Measurements from ENCODE around the gene MGAT5. TPM values are rescaled to one million over a fixed set of nuclear protein-coding genes. Genes with fewer than 3 reads are reported as not detected.
"Not testable (repeated sequence)": the region's sequence is repeated elsewhere in the genome, so short reads cannot be mapped to it uniquely, and the experiment has no call there.

Gene MGAT5
- polyA plus RNA-seq, 1 donor = 46.5 TPM

- DNase-seq = no peak
These were observed 214.9 kb downstream of the MGAT5 start for GRCh38 chr2:134468776-134469175.

- DNase-seq = no peak
These were observed 215.7 kb downstream of the MGAT5 start for GRCh38 chr2:134469516-134470115.

GRCh38 chr2:134470561-134471168, 216.8 kb downstream of the MGAT5 start:
- no peak for DNase-seq

GRCh38 chr2:134476982-134477381, 223.1 kb downstream of the MGAT5 start:
- DNase-seq = not testable (repeated sequence)

- DNase-seq = no peak
These were observed 225.9 kb downstream of the MGAT5 start for GRCh38 chr2:134479696-134480330.

GRCh38 chr2:134482131-134482723, 228.4 kb downstream of the MGAT5 start:
- no peak for DNase-seq

DNA sequence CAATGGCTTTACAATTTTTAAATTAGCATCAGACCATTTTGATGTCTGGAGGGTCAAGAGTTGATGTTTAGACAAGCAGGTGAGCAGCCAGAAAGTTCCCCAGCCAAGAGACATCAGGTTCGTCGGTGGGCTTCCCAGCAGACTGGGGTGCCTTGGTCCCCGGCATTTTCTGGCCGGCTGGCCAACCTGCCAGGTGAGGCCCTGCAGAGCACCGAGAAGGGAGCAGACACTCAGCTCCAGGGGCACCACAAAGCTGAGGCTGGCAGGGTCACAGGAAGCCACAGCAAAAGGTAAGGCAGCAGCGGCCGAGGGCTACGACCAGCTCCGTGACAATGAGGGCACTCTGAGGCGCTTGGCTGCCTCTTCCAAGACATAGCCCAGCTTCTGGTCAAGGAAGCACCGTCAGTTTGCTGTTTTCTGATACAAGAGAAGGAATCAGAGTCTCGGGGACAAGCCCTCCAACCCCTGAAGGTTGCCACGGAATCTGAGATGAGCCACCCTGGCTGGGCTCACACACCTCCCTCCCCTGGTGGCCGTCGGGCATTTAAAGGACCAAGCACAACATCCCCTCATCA, 229.0 kb downstream of the MGAT5 start:
- no peak for DNase-seq

GRCh38 chr2:134489732-134490384, 236.0 kb downstream of the MGAT5 start:
- no peak for DNase-seq

DNA sequence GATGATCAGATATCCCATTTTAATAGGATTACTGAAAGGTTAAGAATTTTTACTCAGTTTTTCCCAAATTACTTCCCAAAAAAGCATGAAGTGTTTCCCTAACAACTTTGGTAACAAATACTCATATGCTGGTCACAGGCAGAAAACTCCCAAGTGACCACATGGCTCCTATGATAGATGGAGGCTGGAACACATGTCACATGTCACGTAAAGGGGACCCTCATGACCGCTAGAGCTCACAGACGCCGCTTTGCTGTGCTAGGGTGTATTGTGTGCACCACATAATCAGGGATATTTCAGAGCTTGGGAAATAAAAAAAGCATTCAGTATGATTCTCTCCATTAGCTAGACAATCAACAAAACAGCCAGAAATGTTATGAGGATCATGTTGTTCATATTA, 236.7 kb downstream of the MGAT5 start:
- DNase-seq = no peak

DNA sequence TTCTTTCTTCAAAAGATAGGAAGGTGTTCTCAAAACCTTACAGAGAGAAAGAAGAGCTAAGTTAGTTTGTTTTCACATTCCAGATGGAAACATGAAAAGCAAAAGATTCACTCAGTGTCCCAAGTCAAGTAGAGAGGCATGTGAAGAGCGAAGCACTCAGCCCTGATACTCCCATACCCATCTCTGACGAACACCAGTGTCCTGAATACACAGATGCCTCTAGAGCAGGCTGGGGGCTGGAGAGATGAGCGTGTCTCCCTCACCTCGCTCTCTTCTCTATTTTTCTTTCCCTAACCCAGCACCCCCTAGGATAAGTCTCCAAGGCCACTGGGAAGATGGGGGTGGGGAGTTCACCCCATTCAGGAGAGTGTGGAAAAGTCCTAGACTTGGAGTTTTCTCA, 237.2 kb downstream of the MGAT5 start:
- DNase-seq = no peak

- no peak for DNase-seq
These were observed 238.0 kb downstream of the MGAT5 start for GRCh38 chr2:134491771-134492441.

- DNase-seq = no peak
These were observed 239.9 kb downstream of the MGAT5 start for GRCh38 chr2:134493797-134494196.

DNA sequence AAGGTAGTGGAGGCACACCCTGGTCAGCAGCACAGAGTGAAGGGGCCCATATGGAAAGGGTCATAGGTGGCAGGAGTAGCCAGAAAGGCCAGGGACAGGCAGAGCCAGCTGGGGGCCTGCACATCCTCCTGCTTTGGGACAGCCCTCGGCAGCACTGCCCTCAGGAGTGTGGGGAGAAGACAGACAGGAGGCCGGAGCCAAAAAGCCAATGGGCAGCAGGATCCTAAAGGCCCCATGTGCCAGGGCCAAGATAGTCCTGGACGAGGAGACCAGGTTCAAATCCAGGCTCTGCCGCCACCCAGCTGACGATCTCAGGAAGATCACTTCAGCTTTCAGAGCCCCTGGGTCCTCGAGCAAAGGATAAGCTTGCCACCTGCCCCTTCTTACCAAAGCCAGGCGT, 244.8 kb downstream of the MGAT5 start:
- no peak for DNase-seq

GRCh38 chr2:134499307-134499926, 245.5 kb downstream of the MGAT5 start:
- no peak for DNase-seq

DNA sequence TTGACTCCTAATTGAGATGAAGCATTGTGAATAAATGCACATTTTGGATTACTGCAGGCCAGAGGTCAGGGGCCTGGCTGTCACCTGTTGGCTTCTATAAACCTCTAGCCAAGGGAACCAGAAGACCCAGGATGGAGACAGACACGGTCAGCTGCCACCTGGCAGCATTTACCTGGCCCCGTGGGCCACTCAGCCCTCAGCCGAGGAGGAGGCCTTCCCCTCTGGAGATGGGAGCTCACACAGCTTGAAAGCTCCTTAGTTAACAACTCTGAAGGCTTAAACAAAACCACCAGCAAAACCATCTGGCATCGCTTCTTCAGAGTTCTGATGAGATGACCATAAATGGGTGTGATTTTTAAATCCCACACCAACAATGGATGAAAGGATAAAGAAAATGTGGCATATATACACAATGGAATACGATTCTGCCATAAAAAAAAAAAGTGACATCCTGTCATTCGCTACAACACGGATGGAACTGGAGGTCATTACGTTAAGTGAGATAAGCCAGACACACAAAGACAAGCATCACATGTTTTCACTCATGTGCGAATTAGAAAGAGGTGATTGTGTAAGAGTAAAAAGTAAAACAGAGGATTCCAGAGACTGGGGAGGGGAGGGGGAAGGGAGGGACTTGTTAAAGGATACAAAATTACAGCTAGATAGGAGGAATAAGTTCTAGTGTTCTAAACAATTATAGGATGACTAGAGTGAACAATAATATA, 246.5 kb downstream of the MGAT5 start:
- DNase-seq = no peak

- DNase-seq = no peak
These were observed 247.7 kb downstream of the MGAT5 start for GRCh38 chr2:134501476-134502091.

GRCh38 chr2:134502104-134502503, 248.2 kb downstream of the MGAT5 start:
- DNase-seq = no peak
